Esophagus squamous epithelium (tissue), 4 donors: ENCODE data around the gene NAV2.

Experiments used
- POLR2A ChIP-seq, 4 donors: fragments of 450-650 bp; IDR thresholded peaks; one replicate each; pipeline ENCODE4 v1.6.1; 2017; ENCODE audit warnings: antibody characterized with exemption in 4 of 4, mild to moderate bottlenecking in 4 of 4, moderate library complexity in 3 of 4
- TF ChIP-seq, protein P1 (sequence below), 6 experiments: fragments of 450-650 bp in 4 of 6; fragments of 200-600 bp in 2 of 6; sonication (generic) in 2 of 6; IDR thresholded peaks; one replicate each; pipeline ENCODE4 v1.5.1; 2016 to 2019; ENCODE audit warnings: antibody characterized with exemption in 6 of 6, mild to moderate bottlenecking in 4 of 6, moderate library complexity in 4 of 6

DNA sequence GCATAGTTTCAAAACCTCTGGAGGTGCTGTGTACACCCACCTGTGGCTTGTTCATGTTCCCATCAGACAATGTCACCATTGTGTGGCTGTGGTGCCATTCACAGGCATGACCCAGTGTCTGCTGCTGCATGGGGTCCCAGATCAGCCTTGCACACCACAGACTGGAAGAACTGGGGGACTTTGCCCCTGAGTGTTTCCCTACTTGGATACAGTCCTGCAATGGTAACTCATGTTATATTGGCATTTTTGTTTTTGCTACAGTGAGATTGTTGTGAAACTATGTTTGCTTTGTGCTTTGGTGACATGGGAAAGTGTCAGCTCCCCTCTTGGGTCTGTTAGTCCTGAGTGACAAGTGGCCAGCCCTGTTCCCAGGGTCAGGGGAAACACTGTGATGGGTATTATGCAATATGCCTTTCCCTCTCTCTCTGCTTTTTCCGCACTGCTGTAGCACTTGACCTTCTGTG, 108.8 kb downstream of the NAV2 start:
- TF ChIP-seq, protein P1, sequence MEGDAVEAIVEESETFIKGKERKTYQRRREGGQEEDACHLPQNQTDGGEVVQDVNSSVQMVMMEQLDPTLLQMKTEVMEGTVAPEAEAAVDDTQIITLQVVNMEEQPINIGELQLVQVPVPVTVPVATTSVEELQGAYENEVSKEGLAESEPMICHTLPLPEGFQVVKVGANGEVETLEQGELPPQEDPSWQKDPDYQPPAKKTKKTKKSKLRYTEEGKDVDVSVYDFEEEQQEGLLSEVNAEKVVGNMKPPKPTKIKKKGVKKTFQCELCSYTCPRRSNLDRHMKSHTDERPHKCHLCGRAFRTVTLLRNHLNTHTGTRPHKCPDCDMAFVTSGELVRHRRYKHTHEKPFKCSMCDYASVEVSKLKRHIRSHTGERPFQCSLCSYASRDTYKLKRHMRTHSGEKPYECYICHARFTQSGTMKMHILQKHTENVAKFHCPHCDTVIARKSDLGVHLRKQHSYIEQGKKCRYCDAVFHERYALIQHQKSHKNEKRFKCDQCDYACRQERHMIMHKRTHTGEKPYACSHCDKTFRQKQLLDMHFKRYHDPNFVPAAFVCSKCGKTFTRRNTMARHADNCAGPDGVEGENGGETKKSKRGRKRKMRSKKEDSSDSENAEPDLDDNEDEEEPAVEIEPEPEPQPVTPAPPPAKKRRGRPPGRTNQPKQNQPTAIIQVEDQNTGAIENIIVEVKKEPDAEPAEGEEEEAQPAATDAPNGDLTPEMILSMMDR (IDR thresholded peaks at IDR 0.05): no peak
- TF ChIP-seq POLR2A (IDR thresholded peaks at IDR 0.05): no peak
